Psoas muscle (tissue), 8 donors: Measurements from ENCODE around the gene USP28. TPM values are rescaled to one million over a fixed set of nuclear protein-coding genes. Genes with fewer than 3 reads are reported as not detected.

Experiments used
- ATAC-seq, 4 donors: fragments of 200-7000 bp; cut with Tn5 transposase; one replicate each; pipeline ENCODE4 v1.9.1; 2020; ENCODE audit warnings: moderate library complexity in 3 of 4, mild to moderate bottlenecking in 2 of 4
- DNase-seq, 2 donors: peaks; one replicate each; pipeline ENCODE4 v3.0.0-alpha.2; 2020
- H3K27ac ChIP-seq: fragments of 200-600 bp; one replicate; pipeline ENCODE4 v1.8.0; 2022
- H3K27me3 ChIP-seq, 3 donors: fragments of 200-600 bp in 1 of 3; one replicate each; pipeline versions ENCODE4 v1.6.1 to v1.8.0; 2013 to 2022; ENCODE audit warnings: low read length in 2 of 3, mild to moderate bottlenecking in 2 of 3, moderate library complexity in 1 of 3; ENCODE audit not compliant: insufficient read depth in 3 of 3
- H3K36me3 ChIP-seq, 2 donors: fragments of 200-600 bp in 1 of 2; one replicate each; pipeline versions ENCODE4 v1.6.1 to v1.8.0; 2013 to 2022; ENCODE audit warnings: low read depth in 1 of 2, mild to moderate bottlenecking in 1 of 2, moderate library complexity in 1 of 2; ENCODE audit not compliant: insufficient read depth in 1 of 2
- H3K4me1 ChIP-seq: fragments of 200-600 bp; one replicate; pipeline ENCODE4 v1.8.0; 2022
- H3K4me3 ChIP-seq: fragments of 200-600 bp; one replicate; pipeline ENCODE4 v1.8.0; 2022; ENCODE audit warnings: mild to moderate bottlenecking
- H3K9me3 ChIP-seq: fragments of 200-600 bp; one replicate; pipeline ENCODE4 v1.8.0; 2022
- WGBS, 3 donors: extraction: QIAGEN DNeasy Blood & Tissue Kit; methylation state at CpG; one replicate each; pipeline versions ENCODE4 v1.1.6 to v1.1.7; 2013; 5-methylcytosine and 5-hydroxymethylcytosine counted together
- intact Hi-C, 2 donors: fragments of 100-400 bp; cut with DNase I; formaldehyde crosslinking; loops; one replicate each; pipeline versions ENCODE4 v1.11.0 to v1.14.2; 2022
- polyA plus RNA-seq, 3 donors: library from polyadenylated mRNA; stranded (reverse); fragments of 200-250 nt; gene quantifications; one replicate each; pipeline ENCODE4 v1.2.3, GENCODE V29; 2013
- total RNA-seq, 4 donors: library from RNA; stranded (reverse); fragmentation: NEBNext Ultra II Directional in 2 of 4; extraction: Animal tissue kit (Norgen Biotek cat#: 25700) in 2 of 4; gene quantifications; one replicate each; pipeline versions ENCODE4 v1.2.1 to v1.2.4, GENCODE V29; 2021 to 2023
- TF ChIP-seq, protein P1 (sequence below): fragments of 200-600 bp; IDR thresholded peaks from one replicate; pipeline ENCODE4 v1.8.0; 2022; ENCODE audit warnings: antibody characterized with exemption
- donor health status: healthy with polysubstance abuse.
- donor health status: DM: no; HTN: no; CAD: no; lungs with moderate emphysema.
- donor health status: Bipolar disorder and iron deficiency.
- donor health status: healthy.
- donor health status: DM: yes; HTN: yes; CAD: no.
- donor health status: DM: no; HTN: no; CAD: no.
- donor health status: DM: no; HTN: no; CAD: no.
- donor health status: DM: yes; HTN: yes; CAD: no.

The USP28 gene
- total and polyA plus RNA-seq, 7 donors: 35.4 to 224 (median 112) TPM

- TF ChIP-seq, protein P1, sequence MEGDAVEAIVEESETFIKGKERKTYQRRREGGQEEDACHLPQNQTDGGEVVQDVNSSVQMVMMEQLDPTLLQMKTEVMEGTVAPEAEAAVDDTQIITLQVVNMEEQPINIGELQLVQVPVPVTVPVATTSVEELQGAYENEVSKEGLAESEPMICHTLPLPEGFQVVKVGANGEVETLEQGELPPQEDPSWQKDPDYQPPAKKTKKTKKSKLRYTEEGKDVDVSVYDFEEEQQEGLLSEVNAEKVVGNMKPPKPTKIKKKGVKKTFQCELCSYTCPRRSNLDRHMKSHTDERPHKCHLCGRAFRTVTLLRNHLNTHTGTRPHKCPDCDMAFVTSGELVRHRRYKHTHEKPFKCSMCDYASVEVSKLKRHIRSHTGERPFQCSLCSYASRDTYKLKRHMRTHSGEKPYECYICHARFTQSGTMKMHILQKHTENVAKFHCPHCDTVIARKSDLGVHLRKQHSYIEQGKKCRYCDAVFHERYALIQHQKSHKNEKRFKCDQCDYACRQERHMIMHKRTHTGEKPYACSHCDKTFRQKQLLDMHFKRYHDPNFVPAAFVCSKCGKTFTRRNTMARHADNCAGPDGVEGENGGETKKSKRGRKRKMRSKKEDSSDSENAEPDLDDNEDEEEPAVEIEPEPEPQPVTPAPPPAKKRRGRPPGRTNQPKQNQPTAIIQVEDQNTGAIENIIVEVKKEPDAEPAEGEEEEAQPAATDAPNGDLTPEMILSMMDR: no peak
- no peaks in the 10 kb centered on the region for H3K4me1 ChIP-seq
- H3K4me3 ChIP-seq: no peak overlapping the region
- H3K27ac ChIP-seq: no peak overlapping the region
- intact Hi-C loops: no loop called here
- no peak for ATAC-seq
- no peaks in the 10 kb centered on the region for H3K9me3 ChIP-seq
- H3K36me3 ChIP-seq: peaks cover 4 to 83% of the 10 kb centered on the region in 2 donors
- WGBS, 3 donors: 92 to 96% (median 95%) methylated on average over 3 of the region's 3 CpGs
- no peaks in the 10 kb centered on the region for H3K27me3 ChIP-seq
- DNase-seq: no peak
Observed at GRCh38 chr11:113760241-113760640, 115.1 kb downstream of the USP28 start.

DNA sequence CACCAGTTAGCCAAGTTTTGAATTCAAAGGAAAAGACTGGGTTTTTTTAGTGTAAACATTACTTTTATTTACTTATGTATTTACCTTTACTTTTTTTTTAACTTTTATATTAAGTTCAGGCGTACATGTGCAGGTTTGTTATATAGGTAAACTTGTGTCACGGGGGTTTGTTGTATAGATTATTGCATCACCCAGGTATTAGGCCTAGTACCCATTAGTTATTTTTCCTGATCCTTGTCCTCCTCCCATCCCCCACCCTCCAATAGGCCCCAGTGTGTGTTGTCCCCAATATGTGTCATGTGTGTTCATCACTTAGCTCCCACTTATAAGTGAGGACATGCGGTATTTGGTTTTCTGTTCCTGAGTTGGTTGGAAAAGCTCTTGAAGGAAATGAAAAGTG, 122.4 kb downstream of the USP28 start:
- WGBS, 3 donors: 96 to 99% (median 98%) methylated on average over 3 of the region's 3 CpGs

More for the DNA sequence above, 122.4 kb downstream of the USP28 start:
- H3K36me3 ChIP-seq: peaks cover 2 to 78% of the 10 kb centered on the region in 2 donors
- H3K4me1 ChIP-seq: no peaks in the 10 kb centered on the region
- H3K4me3 ChIP-seq: no peak overlapping the region
- no peak for DNase-seq
- TF ChIP-seq, protein P1: no peak
- intact Hi-C loops: no loop called here
- H3K9me3 ChIP-seq: no peaks in the 10 kb centered on the region
- H3K27ac ChIP-seq: no peak overlapping the region
- no peaks in the 10 kb centered on the region for H3K27me3 ChIP-seq
- no peak for ATAC-seq

Other genes with a start within 250 kb of the USP28 start
- gene TMPRSS5, start 169.3 kb downstream of the USP28 start, total RNA-seq: 1 to 10 TPM in 2 of 4 donors, under 1 TPM in 2; 0.36 to 1.4 (median 0.79) TPM
- 1 to 10 TPM in 1 of 3 donors, under 1 TPM in 2; 0.68 to 1.1 (median 0.73) TPM for gene TMPRSS5, start 169.3 kb downstream of the USP28 start, polyA plus RNA-seq
- 10 to 100 TPM; 10.8 to 17.5 (median 16.7) TPM for gene ZW10, start 101.9 kb downstream of the USP28 start, total RNA-seq
- gene ZW10, start 101.9 kb downstream of the USP28 start, polyA plus RNA-seq: 10 to 100 TPM; 11.7 to 26.6 (median 13.2) TPM
- not detected for gene CLDN25, start 95.8 kb downstream of the USP28 start, total RNA-seq
- gene CLDN25, start 95.8 kb downstream of the USP28 start, polyA plus RNA-seq: not detected
- gene HTR3B, start 29.2 kb upstream of the USP28 start, total RNA-seq: not detected
- gene HTR3B, start 29.2 kb upstream of the USP28 start, polyA plus RNA-seq: under 1 TPM in 1 of 3 donors, not detected in 2; 0.01 TPM
- not detected for gene HTR3A, start 99.5 kb upstream of the USP28 start, total RNA-seq
- 1 to 10 TPM in 1 of 3 donors, under 1 TPM in 1, not detected in 1; 0.03 to 1.4 TPM for gene HTR3A, start 99.5 kb upstream of the USP28 start, polyA plus RNA-seq
- gene ZBTB16, start 184.1 kb upstream of the USP28 start, total RNA-seq: 100 to 1,000 TPM in 3 of 4 donors, 10 to 100 TPM in 1; 11.7 to 299 (median 183) TPM
- gene ZBTB16, start 184.1 kb upstream of the USP28 start, polyA plus RNA-seq: 10 to 100 TPM; 12.0 to 89.8 (median 45.2) TPM